MM.1S (cell line): ENCODE results near the gene DISP2.

Experiments used
- DNase-seq: peaks from one replicate; pipeline ENCODE4 v3.0.0-alpha.2; 2015
- H2AFZ ChIP-seq: fragments of 300-600 bp; sonication (generic); 2 replicates; pipeline ENCODE4 v1.6.0; 2016; ENCODE audit warnings: antibody characterized with exemption, low read length
- H3F3A ChIP-seq: fragments of 300-600 bp; sonication (generic); 2 replicates; pipeline ENCODE4 v1.6.1; 2016; ENCODE audit warnings: mild to moderate bottlenecking, antibody characterized with exemption, low read length, moderate library complexity, mixed read lengths; ENCODE audit not compliant: insufficient read depth
- H3K27ac ChIP-seq: fragments of 300-600 bp; sonication (generic); 2 replicates; pipeline ENCODE4 v1.5.1; 2016; ENCODE audit warnings: mild to moderate bottlenecking, low read length
- H3K27me3 ChIP-seq: fragments of 300-600 bp; sonication (generic); replicated peaks from 2 replicates; pipeline ENCODE4 v1.6.0; 2016; ENCODE audit warnings: low read length; ENCODE audit not compliant: insufficient read depth
- H3K36me3 ChIP-seq: fragments of 300-600 bp; sonication (generic); replicated peaks from 2 replicates; pipeline ENCODE4 v1.6.1; 2016; ENCODE audit warnings: mild to moderate bottlenecking, low read length, mixed read lengths; ENCODE audit not compliant: insufficient read depth
- H3K4me1 ChIP-seq: fragments of 300-600 bp; sonication (generic); 2 replicates; pipeline ENCODE4 v1.6.1; 2016; ENCODE audit warnings: low read length, mixed read lengths
- H3K4me2 ChIP-seq: fragments of 300-600 bp; sonication (generic); 2 replicates; pipeline ENCODE4 v1.6.0; 2016; ENCODE audit warnings: low read depth, low read length
- H3K4me3 ChIP-seq: fragments of 300-600 bp; sonication (generic); 2 replicates; pipeline ENCODE4 v1.5.1; 2016; ENCODE audit warnings: low read length, mixed read lengths
- H3K79me2 ChIP-seq: fragments of 300-600 bp; sonication (generic); 2 replicates; pipeline ENCODE4 v1.6.1; 2016; ENCODE audit warnings: mixed run types, low read length, mixed read lengths
- H3K9ac ChIP-seq: fragments of 300-600 bp; sonication (generic); 2 replicates; pipeline ENCODE4 v1.6.1; 2016; ENCODE audit warnings: low read length, mixed read lengths
- H3K9me2 ChIP-seq: fragments of 300-600 bp; sonication (generic); replicated peaks from 2 replicates; pipeline ENCODE4 v1.6.1; 2016; ENCODE audit warnings: mild to moderate bottlenecking, low read length, mixed read lengths; ENCODE audit not compliant: insufficient read depth
- H3K9me3 ChIP-seq: fragments of 300-600 bp; sonication (generic); replicated peaks from 2 replicates; pipeline ENCODE4 v1.6.1; 2016; ENCODE audit warnings: mild to moderate bottlenecking, low read length, mixed read lengths; ENCODE audit not compliant: insufficient read depth
- H4K20me1 ChIP-seq: fragments of 300-600 bp; sonication (generic); 2 replicates; pipeline ENCODE4 v1.6.1; 2016; ENCODE audit warnings: mild to moderate bottlenecking, low read length, moderate library complexity, mixed read lengths; ENCODE audit not compliant: insufficient read depth
- EZH2 ChIP-seq: fragments of 300-600 bp; sonication (generic); optimal IDR thresholded peaks from 2 replicates; pipeline ENCODE3; 2017; ENCODE audit warnings: low read depth, mild to moderate bottlenecking, antibody characterized with exemption, low read length, mixed read lengths
- EZH2phosphoT487 ChIP-seq: fragments of 300-600 bp; sonication (generic); IDR thresholded peaks from 2 replicates; pipeline ENCODE4 v1.6.1; 2018; ENCODE audit warnings: antibody characterized with exemption, low read length
- TF ChIP-seq, protein P1 (sequence below): fragments of 300-600 bp; sonication (generic); IDR thresholded peaks from 2 replicates; pipeline ENCODE4 v1.5.1; 2016; ENCODE audit warnings: antibody characterized with exemption, low read length, mixed read lengths

The DISP2 gene

DNA sequence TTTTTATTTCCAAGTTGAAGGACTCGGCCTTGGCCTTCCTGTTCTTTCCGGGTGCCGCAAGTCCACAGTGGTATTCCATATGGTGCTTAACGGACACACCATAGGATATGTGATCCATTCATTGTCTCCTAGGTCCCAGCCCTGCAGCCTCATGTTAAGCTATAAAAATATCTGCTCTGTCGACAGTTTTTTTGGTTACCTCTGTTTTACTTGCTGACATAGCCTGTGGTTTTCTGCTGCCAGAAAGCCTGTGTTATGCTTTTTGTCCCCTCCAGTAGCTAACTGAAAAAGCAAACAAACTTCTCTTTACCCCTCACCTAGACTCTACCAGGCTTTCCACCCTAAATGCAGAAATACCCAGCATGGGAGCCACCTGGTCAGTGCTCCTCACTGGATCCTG is 29.3 kb upstream of the DISP2 start:
- no peaks in the 10 kb centered on the region for H3K9me3 ChIP-seq
- H3K79me2 ChIP-seq: peaks cover 38% of the 10 kb centered on the region
- H3K27me3 ChIP-seq: no peaks in the 10 kb centered on the region
- H3K4me2 ChIP-seq: peak overlapping the region; percentile 79
- peak overlapping the region; percentile 51 for H3K9ac ChIP-seq
- no peaks in the 10 kb centered on the region for H3K9me2 ChIP-seq
- H3K4me3 ChIP-seq: peak overlapping the region; percentile 32
- H3K4me1 ChIP-seq: peaks cover 55% of the 10 kb centered on the region
- H2AFZ ChIP-seq: no peak overlapping the region
- H3F3A ChIP-seq: peaks cover 36% of the 10 kb centered on the region
- H4K20me1 ChIP-seq: no peaks in the 10 kb centered on the region
- H3K27ac ChIP-seq: peak overlapping the region; percentile 89
- peak; percentile 84 for DNase-seq
- no peaks in the 10 kb centered on the region for H3K36me3 ChIP-seq
- TF ChIP-seq EZH2phosphoT487 (no peak), EZH2 (no peak)
- TF ChIP-seq, protein P1, sequence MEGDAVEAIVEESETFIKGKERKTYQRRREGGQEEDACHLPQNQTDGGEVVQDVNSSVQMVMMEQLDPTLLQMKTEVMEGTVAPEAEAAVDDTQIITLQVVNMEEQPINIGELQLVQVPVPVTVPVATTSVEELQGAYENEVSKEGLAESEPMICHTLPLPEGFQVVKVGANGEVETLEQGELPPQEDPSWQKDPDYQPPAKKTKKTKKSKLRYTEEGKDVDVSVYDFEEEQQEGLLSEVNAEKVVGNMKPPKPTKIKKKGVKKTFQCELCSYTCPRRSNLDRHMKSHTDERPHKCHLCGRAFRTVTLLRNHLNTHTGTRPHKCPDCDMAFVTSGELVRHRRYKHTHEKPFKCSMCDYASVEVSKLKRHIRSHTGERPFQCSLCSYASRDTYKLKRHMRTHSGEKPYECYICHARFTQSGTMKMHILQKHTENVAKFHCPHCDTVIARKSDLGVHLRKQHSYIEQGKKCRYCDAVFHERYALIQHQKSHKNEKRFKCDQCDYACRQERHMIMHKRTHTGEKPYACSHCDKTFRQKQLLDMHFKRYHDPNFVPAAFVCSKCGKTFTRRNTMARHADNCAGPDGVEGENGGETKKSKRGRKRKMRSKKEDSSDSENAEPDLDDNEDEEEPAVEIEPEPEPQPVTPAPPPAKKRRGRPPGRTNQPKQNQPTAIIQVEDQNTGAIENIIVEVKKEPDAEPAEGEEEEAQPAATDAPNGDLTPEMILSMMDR: no peak

DNA sequence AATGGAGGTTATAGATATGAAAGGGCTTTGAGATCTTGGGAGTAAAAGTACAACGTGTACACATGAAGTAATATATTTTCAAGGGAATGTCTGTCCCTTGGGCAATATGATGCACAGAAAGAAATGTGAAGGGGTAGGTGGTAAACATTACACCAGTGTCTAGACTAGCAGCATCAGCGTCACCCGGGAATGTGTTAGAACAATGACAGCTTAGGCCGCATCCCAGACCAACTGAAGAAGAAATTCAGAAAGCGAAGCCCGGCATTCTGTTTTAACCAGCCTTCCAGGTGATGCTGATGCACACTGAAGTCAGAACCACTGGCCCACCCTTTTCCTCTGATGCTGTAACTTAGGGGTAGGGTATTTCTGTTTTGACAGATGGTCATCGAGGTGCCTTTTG is 28.2 kb upstream of the DISP2 start:
- H3K79me2 ChIP-seq: peaks cover 32% of the 10 kb centered on the region
- peaks cover 36% of the 10 kb centered on the region for H3F3A ChIP-seq
- H3K9me3 ChIP-seq: no peaks in the 10 kb centered on the region
- H3K9me2 ChIP-seq: no peaks in the 10 kb centered on the region
- DNase-seq: no peak
- peaks cover 61% of the 10 kb centered on the region for H3K4me1 ChIP-seq
- H3K36me3 ChIP-seq: no peaks in the 10 kb centered on the region
- no peaks in the 10 kb centered on the region for H4K20me1 ChIP-seq
- H3K27ac ChIP-seq: peak overlapping the region; percentile 89
- no peaks in the 10 kb centered on the region for H3K27me3 ChIP-seq
- H3K4me2 ChIP-seq: peak overlapping the region; percentile 79
- H2AFZ ChIP-seq: no peak overlapping the region
- no peak overlapping the region for H3K4me3 ChIP-seq
- H3K9ac ChIP-seq: 0 out of 2 replicates have a peak overlapping the region, but pooled peaks have one; percentile 33
- TF ChIP-seq, protein P1: no peak
- no peak for TF ChIP-seq EZH2
- TF ChIP-seq EZH2phosphoT487: no peak

DNA sequence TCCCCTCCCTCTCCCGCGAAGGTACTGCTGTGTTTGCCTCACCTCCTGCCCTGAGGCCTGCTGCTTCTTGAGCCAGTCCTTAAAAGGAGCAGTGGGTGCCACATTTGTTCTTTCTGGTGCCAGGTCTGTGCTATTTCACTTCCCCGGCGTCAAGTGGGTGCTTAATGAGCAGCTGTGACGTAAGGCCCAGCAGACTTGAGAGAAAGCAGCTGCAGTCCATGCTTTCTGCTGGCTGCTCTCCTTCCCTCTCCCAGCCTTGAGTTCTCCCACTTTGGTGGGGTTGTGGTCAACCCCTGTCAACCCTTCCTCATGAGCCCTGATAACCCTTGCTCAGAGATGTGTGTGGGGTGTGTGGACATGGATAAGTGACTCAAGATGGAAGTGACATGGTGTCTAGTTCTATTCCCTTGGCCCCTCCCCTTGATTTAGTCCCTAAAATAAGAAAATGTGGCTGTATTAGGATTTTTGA is 27.6 kb upstream of the DISP2 start:
- Histone ChIP-seq H3K27me3 (no peaks in the 10 kb centered on the region), H3K4me2 (no peak overlapping the region; the same call in 1 of the 2 replicates), H2AFZ (no peak overlapping the region), H3K9me2 (no peaks in the 10 kb centered on the region), H3F3A (peaks cover 36% of the 10 kb centered on the region), H3K27ac (no peak overlapping the region), H3K4me1 (peaks cover 55% of the 10 kb centered on the region), H3K9me3 (no peaks in the 10 kb centered on the region), H3K4me3 (no peak overlapping the region), H3K9ac (no peak overlapping the region), H4K20me1 (no peaks in the 10 kb centered on the region), H3K79me2 (peaks cover 26% of the 10 kb centered on the region), H3K36me3 (no peaks in the 10 kb centered on the region)
- TF ChIP-seq, protein P1: no peak
- TF ChIP-seq EZH2: no peak
- no peak for DNase-seq
